ENCODE data around the gene ZMIZ2.

DNA sequence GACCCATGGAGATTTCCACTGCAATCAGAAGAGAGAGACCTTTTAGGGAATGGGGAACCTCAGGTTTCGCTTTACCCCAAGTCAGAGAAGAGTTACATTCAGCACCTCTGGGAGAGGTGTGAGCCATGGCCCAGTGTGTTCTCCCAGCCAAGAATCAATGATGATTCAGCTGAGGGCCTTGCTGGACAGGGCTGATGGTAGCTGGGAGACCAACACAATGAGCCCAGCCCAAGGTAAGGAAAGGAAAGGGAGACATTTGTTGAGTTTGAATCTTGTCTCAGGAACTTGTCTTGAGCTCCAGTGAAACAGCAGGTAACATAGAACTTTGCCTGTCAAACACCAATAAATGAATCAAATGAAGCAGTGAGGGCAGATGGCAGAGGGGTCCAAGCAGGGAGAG, 33.8 kb downstream of the ZMIZ2 start:
- TF ChIP-seq, protein P1, sequence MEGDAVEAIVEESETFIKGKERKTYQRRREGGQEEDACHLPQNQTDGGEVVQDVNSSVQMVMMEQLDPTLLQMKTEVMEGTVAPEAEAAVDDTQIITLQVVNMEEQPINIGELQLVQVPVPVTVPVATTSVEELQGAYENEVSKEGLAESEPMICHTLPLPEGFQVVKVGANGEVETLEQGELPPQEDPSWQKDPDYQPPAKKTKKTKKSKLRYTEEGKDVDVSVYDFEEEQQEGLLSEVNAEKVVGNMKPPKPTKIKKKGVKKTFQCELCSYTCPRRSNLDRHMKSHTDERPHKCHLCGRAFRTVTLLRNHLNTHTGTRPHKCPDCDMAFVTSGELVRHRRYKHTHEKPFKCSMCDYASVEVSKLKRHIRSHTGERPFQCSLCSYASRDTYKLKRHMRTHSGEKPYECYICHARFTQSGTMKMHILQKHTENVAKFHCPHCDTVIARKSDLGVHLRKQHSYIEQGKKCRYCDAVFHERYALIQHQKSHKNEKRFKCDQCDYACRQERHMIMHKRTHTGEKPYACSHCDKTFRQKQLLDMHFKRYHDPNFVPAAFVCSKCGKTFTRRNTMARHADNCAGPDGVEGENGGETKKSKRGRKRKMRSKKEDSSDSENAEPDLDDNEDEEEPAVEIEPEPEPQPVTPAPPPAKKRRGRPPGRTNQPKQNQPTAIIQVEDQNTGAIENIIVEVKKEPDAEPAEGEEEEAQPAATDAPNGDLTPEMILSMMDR (conservative IDR thresholded peaks at IDR 0.05; ENCODE audit: low read depth in 2 of 2): no peak
- TF ChIP-seq, protein P2, sequence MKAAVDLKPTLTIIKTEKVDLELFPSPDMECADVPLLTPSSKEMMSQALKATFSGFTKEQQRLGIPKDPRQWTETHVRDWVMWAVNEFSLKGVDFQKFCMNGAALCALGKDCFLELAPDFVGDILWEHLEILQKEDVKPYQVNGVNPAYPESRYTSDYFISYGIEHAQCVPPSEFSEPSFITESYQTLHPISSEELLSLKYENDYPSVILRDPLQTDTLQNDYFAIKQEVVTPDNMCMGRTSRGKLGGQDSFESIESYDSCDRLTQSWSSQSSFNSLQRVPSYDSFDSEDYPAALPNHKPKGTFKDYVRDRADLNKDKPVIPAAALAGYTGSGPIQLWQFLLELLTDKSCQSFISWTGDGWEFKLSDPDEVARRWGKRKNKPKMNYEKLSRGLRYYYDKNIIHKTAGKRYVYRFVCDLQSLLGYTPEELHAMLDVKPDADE (IDR thresholded peaks at IDR 0.05): no peak
- no peak for TF ChIP-seq EZH2 (IDR thresholded peaks at IDR 0.05; ENCODE audit: low read depth, unreplicated experiment)
- TF ChIP-seq, protein P3, sequence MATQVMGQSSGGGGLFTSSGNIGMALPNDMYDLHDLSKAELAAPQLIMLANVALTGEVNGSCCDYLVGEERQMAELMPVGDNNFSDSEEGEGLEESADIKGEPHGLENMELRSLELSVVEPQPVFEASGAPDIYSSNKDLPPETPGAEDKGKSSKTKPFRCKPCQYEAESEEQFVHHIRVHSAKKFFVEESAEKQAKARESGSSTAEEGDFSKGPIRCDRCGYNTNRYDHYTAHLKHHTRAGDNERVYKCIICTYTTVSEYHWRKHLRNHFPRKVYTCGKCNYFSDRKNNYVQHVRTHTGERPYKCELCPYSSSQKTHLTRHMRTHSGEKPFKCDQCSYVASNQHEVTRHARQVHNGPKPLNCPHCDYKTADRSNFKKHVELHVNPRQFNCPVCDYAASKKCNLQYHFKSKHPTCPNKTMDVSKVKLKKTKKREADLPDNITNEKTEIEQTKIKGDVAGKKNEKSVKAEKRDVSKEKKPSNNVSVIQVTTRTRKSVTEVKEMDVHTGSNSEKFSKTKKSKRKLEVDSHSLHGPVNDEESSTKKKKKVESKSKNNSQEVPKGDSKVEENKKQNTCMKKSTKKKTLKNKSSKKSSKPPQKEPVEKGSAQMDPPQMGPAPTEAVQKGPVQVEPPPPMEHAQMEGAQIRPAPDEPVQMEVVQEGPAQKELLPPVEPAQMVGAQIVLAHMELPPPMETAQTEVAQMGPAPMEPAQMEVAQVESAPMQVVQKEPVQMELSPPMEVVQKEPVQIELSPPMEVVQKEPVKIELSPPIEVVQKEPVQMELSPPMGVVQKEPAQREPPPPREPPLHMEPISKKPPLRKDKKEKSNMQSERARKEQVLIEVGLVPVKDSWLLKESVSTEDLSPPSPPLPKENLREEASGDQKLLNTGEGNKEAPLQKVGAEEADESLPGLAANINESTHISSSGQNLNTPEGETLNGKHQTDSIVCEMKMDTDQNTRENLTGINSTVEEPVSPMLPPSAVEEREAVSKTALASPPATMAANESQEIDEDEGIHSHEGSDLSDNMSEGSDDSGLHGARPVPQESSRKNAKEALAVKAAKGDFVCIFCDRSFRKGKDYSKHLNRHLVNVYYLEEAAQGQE (IDR thresholded peaks at IDR 0.05; ENCODE audit: unreplicated experiment): no peak
- TF ChIP-seq POLR2AphosphoS5 (IDR thresholded peaks at IDR 0.05; ENCODE audit: low read depth): no peak
- TF ChIP-seq ZNF114 (CRISPR knock-in tag; IDR thresholded peaks at IDR 0.05): no peak

Measured in GM23338 (cell line).